AG04449 (cell line): Measurements from ENCODE around the gene ENOX1.

Experiments
- CTCF ChIA-PET: fragments of 350-600 bp; formaldehyde crosslinking; extraction: SDS; loops from one replicate; lab custom pipeline; 2021; ENCODE audit warnings: antibody characterized with exemption; lab: Yijun Ruan, JAX
- POLR2A ChIA-PET: fragments of 400-600, 350-600 bp; formaldehyde crosslinking; extraction: SDS; loops from one replicate; lab custom pipeline; 2020; ENCODE audit warnings: antibody characterized with exemption, inconsistent platforms; lab: Yijun Ruan, JAX
- DNase-seq: peaks from one replicate; pipeline ENCODE4 v3.0.0-alpha.2; 2010; ENCODE audit warnings: low read depth, low spot score
- H3K4me3 ChIP-seq: 2 replicates; pipeline ENCODE4 v1.5.1; 2011; ENCODE audit warnings: low read depth, mild to moderate bottlenecking, control low read depth, low read length
- CTCF ChIP-seq: IDR thresholded peaks from one replicate; pipeline ENCODE4 v1.5.1; 2011; ENCODE audit warnings: mild to moderate bottlenecking, moderate library complexity, low read length, control low read depth, inconsistent platforms; ENCODE audit not compliant: insufficient read depth; ENCODE audit errors: missing control alignments

ENOX1 gene

GRCh38 chr13:43652760-43653159 lies 134.0 kb downstream of the ENOX1 start:
- ChIA-PET CTCF (no interaction called here), POLR2A (no interaction called here)
- H3K4me3 ChIP-seq = no peak overlapping the region
- no peak for TF ChIP-seq CTCF
- DNase-seq = no peak

- ChIA-PET POLR2A (no interaction called here), CTCF (no interaction called here)
- no peak overlapping the region for H3K4me3 ChIP-seq
- TF ChIP-seq CTCF = no peak
- DNase-seq = no peak
These were observed 135.9 kb downstream of the ENOX1 start for GRCh38 chr13:43650882-43651281.

- DNase-seq = no peak
- CTCF ChIA-PET = no interaction called here
- POLR2A ChIA-PET = no interaction called here
- no peak overlapping the region for H3K4me3 ChIP-seq
- no peak for TF ChIP-seq CTCF
These were observed 138.0 kb downstream of the ENOX1 start for GRCh38 chr13:43648733-43649132.

GRCh38 chr13:43647471-43647870 lies 139.3 kb downstream of the ENOX1 start:
- TF ChIP-seq CTCF = no peak
- ChIA-PET POLR2A (no interaction called here), CTCF (no interaction called here)
- no peak for DNase-seq
- H3K4me3 ChIP-seq = no peak overlapping the region

GRCh38 chr13:43640476-43640875 lies 146.3 kb downstream of the ENOX1 start:
- TF ChIP-seq CTCF = no peak
- ChIA-PET POLR2A (no interaction called here), CTCF (no interaction called here)
- DNase-seq = no peak
- no peak overlapping the region for H3K4me3 ChIP-seq

- CTCF ChIA-PET = no interaction called here
- TF ChIP-seq CTCF = no peak
- no peak for DNase-seq
- no peak overlapping the region for H3K4me3 ChIP-seq
- POLR2A ChIA-PET = no interaction called here
These were observed 155.7 kb downstream of the ENOX1 start for GRCh38 chr13:43631106-43631505.
